Stimulated activated CD4-positive, alpha-beta T cell treated with anti-CD3 and anti-CD28 coated beads, TNF-alpha, amount 100 ng/mL, for 4 hours (primary cell): ENCODE results near the gene HELZ.

ENCODE experiments used
- DNase-seq, 3 experiments: peaks; one replicate each; pipeline ENCODE4 v3.0.0-alpha.2; 2020; ENCODE audit warnings: low read depth in 3 of 3

HELZ gene

DNA sequence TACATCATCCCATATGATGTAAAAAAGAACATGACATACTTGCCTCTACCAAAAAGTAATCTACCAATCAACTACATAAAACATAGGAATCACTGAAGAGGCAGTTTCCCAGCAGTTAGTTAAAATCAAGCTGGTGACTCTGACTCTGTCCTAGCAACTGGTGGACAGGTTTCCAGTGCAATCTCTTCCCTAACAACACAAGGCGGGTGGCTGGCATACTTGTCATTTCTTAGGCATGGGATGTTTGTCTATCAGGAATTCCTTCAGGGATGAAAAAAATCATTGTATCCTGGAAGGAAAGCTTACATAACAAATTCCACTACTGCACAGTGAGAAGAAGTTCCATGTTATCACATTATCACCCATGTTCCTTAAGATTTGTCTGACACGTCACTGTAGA lies 50.9 kb downstream of the HELZ start:
- no peak for DNase-seq

DNA sequence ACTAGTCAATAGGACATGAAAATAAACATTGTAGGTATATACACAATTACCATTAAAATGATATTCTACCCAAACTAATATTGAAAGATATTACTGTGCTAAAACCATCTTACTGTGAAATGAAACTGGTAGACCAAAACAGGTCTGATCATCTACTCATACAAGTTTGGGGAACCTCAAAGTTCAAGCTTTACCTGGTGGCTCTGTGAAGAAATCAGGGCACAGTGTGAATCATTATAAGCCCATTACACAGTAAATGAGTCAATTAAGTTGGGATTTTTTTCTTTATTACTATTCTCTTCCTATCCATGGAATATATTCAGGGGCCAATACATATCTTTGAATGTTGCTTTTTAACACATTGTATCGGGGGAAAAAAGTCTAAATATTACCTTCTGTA lies 57.1 kb downstream of the HELZ start:
- DNase-seq, result no peak

DNA sequence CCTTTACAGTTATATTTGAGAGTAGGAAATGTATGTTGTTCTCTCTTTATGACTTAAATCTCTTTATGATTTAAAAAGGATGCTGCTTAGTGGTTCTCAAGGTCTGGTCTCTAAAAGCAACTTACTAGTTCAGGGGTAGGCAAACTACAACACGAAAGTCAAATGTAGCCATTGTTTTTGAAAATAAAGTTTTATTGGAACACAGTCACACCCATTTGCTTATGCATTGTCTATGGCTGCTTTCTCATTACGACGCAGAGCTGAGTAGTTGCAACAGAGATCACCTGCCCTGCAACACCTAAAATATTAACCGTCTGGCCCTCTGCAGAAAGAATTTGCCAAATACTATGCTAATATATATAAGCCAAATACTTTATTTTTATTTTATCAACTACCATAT lies 58.2 kb downstream of the HELZ start:
- no peak for DNase-seq

DNA sequence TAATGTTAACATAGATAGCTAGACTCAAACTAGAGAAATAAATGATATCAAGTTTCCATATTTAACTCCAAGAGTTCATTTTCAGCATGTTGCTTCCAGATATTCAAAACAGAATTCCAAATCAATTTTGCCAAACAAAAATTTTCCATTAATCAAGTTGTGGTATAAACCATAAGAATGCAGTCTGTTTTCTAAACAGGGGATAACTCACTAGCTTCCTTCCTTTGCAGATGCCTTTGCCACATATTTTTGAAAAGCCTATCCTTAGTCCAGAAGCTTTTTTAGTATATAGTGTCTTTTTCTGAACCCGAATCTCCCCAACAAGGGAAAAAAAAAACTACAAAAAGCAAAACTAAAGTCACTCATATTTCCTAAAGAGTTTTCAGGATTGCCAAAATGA lies 61.5 kb downstream of the HELZ start:
- DNase-seq, result no peak

DNA sequence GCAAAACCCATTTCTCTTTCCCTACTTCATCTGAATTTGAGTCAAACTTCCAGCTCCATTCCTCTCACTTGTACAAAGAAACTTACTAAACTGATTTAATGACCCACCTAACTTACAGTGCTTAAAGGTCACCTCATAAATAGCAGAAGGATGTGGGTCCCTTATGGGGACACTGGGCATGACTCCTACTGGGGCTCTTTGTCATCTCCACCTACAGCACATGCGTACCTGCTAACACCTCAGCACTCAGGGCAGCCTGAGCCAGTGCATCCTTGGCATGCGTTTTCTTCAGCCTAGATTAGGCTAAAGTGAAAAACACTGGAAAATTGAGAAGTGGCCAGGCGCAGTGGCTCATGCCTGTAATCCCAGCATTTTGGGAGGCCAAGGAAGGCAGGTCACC lies 63.2 kb downstream of the HELZ start:
- DNase-seq, result no peak

DNA sequence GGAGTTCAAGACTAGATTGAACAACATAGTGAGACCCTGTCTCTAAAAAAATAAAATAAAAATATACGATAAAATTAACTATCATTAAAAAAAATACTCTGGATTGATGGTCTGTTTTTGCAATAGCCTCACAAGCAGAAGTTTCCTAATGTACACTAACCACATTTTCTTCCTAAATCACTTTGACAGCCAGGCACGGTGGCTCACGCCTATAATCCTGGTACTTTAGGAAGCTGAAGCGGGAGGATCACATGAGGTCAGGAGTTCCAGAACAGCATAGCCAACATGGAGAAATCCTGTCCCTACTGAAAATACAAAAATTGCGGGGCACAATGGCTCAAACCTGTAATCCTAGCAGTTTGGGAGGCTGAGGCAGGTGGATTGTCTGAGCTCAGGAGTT lies 64.7 kb downstream of the HELZ start:
- no peak for DNase-seq

DNA sequence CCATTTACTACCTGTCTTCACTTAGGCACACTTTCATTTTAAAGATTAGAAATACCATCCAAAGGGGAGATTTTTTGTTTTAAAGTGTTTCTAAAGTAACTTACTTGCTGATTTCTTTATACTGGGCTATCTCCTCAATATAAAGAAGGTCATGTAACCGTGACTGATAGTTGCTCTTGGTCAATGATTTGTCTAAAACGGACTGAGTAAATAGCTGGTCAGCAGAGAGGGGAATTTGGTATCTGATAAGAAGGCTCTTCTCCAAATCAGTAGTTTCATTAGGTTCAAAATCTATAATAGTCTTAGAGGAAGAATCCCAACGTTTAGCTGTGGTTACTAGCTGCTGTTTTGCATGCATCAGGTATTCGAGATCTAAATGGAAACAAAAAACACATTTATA lies 66.4 kb downstream of the HELZ start:
- no peak for DNase-seq

DNA sequence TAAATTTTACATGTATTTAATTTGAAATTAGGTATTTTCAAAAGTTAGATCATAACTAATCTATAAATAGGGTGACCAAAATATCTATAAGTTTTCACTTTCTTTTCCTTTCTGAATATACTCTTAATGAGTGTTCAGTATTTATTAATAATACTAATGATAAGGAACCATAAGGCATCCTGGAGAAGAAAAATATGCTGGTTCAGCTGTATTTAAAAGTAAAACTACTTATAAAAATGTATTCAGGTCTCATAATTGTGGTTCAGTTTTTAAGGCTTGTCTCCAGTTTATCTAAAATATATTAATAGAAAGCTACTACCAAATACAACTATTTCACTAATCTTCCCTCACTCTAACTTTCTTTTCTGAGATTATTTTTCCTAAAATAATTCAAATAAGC lies 67.3 kb downstream of the HELZ start:
- DNase-seq, result no peak

DNA sequence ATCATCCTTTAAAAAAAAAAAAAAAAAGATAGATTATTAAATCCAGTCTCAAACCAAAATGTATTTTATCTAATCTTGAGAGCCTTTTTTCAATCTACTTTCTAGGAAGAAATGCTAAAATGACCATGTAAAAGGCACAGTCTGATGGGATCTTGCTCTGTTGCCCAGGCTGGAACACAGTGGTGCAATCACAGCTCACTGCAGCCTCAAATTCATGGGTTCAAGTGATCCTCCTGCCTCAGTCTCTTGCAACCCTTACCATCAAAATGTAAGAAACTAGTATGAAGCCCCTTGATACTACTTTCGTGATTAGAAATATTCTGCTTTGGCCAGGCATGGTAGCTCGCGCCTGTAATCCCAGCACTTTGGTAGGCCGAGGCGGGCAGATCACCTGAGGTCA lies 70.8 kb downstream of the HELZ start:
- DNase-seq, result no peak

DNA sequence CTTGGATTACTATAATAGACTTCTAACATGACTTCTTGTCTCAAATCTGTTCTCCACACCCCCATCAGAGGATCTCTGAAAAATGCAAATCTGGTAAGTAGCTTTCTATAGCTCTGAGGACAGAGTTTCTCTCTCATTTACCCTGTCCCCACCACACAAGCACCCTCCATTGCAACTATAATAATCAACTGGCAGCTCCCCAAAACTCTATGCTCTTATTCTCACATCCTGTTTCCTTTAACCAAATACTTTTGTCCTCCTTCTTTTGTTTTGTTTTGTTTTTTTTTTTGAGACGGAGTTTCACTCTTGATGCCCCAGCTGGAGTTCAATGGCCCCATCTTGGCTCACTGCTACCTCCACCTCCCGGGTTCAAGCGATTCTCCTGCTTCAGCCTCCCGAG lies 73.4 kb downstream of the HELZ start:
- no peak for DNase-seq

DNA sequence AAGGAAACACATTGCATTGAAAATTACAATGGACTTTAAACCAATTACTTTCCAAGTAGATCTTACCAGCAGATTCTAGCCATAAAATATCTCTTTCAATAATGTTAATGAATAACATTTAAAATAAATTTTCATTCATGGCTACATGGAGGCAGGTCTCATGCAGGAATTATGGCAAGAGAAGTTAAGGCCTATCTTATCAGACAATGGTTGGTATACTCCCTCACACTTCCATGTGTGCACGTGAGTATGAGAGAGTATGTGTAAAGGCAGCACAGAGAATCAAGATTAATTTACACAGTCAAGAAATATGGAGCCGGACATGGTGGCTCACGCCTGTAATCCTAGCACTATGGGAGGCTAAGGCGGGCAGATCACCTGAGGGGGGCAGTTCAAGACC lies 76.5 kb downstream of the HELZ start:
- no peak for DNase-seq

DNA sequence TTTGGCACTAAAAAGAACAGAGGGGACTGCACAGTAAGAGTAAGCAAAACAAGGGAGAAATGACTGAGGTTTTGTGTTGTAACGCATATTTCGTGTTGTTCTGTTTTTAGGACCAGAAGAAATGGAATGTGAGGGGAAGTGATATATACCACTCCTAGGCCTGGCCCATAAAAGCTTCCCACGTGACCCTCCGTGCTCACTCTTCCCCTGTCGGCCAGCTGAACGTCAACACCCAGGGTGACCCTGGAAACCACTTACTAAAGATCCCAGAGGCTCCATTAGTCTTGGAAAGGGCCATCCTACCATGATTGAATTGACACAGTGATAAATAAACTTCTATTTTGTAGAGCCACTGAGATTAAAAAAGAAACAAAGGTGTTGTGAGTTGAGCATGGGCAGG lies 79.8 kb downstream of the HELZ start:
- no peak for DNase-seq

DNA sequence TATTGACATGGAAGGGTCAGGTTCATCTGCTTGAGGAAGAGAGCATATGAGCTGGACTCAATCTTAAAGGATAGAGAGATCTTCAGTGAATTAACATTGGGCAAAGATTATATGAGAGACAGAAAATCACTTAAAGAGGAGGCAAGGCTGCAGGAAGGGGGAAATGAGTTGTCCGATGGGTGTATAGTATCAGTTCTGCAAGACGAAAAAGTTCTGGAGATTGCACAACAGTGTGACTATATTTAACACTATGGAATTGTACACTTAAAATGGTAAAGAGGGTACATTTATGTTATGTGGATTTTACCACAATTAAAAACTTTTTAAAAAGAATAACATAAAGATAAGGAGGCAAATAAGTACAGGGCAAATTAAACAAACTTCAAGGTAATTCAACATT lies 80.7 kb downstream of the HELZ start:
- no peak for DNase-seq

DNA sequence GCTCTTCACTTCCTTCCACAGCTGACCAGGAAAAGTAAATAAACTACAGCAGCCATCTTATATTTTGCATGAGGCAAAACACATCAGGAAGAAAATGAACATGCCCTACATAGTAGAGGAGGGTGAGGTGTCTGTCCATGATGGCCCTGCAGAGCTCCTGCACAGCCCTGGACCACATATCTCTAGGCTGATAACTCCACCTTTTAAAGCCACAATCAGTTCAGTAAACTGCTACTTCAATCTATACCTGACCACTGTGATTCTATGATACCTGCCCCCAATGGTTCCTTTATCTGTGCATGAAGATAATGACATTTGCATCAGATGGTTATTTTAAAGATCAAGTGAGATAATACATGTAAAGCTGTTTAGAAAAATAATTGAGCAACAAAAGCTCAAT lies 82.2 kb downstream of the HELZ start:
- DNase-seq, result no peak

DNA sequence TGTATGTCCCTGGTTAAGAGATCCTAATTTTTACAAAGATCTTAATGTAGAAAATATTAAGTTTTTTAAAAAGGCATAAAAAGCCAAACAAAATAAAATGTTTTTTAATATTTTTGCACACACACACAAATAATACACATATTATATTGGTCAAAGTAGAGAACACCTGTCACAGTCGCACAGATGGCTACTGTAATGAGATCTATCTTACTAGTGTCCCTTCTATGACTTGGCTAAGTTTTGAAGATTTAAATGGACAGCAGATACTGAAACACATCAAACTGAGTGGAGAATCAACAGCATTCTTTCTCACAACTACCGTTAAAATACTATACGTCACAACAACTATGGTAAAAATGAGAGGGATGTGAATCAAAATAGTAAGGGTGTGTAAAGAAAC lies 83.4 kb downstream of the HELZ start:
- no peak for DNase-seq

DNA sequence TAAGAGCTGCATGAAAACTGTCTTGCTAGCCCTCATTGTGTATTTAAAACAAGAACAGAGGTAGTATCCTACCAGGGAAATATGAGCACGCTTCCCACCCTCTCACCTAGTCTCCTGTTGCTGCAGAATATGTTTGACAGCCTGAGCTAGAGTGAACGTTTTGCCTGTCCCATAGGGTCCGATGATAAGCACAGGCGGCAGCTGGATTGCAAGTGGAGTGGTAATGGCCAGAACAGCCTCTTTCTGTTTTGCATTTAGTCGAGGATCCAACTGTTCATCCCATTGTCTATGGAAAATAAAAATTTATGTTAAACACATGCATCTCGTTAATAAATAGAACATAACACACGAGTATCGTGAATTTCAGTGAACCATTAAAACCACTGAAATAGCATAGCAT lies 84.2 kb downstream of the HELZ start:
- no peak for DNase-seq

DNA sequence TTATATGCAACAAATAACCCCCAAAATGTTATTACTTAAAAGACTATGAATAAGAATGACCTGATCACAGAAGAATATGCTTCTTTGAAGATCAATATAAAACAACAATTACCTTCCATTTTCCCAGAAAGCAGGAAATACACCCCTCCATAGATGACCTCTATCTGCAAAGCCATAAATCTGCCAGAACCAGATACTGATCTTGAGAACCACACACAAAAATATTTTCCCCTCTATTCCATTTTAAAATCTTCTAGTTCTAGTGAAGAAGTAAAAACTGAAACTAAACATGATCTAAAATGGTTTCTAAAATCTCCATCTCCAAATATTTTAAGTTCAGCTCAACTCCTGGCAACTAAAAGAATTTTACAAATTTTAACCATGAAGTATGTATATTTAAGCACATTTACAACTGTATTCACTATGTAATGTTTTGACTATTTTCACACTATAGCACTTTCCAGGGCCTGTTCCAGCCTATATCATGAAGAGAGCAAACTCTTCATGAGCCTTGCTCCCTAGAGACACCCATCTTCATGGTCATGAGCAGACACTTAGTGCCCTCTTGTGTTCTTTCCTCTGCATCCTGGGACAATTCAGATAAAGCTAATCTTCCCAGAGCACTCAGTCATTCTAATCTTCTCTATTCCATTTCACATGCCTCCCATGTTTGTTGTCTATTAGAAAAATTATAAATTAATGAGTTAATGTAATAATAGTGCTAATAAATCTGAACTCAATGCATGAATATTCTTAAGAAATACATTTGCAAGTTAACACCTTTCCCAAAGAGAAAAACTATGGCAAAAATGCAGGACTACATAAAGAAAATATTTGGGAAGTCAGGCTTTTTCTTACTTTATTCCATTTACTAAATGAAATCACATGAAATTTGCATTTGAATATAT lies 87.0 kb downstream of the HELZ start:
- DNase-seq, result no peak

DNA sequence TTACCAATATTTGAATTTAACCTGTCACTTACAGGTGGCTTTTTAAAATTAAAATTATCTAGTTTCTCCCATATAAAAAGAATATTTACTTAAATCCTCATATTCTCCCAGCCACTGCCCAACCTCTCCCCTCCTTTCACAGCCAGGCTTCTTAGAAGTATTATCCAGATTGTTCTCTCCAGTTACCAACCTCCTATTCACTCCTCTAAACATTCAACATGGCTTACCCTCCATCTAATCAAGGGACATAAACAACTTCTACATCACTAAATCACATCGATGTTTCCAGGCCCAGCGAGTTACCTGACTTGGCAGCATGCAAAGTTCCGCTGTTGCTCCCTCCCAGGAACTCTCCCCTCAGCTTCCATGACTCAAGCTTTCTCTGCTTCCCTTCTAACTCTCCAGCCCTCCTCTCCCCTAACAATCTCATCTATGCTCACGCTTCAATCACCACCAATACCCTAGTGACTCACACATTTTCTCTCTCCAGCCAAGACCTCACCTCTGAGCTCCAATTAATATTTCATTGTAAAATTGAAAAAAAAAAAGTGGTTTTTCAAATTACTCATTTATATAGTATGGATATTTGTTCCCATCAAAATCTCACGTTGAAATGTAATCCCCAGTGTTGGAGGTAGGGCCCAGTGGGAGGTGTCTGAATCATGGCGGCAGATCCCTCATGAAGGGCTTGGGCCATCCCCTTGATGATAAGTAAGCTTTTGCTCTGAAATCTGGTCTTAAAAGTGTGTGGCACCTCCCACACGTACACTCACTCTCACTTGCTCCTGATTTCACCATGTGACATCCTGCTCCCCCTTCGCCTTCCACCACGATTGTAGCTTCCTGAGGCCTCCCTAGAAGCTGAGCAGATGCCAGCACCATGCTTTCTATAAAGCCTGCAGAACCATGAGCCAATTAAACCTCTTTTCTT lies 88.5 kb downstream of the HELZ start:
- DNase-seq, result no peak

DNA sequence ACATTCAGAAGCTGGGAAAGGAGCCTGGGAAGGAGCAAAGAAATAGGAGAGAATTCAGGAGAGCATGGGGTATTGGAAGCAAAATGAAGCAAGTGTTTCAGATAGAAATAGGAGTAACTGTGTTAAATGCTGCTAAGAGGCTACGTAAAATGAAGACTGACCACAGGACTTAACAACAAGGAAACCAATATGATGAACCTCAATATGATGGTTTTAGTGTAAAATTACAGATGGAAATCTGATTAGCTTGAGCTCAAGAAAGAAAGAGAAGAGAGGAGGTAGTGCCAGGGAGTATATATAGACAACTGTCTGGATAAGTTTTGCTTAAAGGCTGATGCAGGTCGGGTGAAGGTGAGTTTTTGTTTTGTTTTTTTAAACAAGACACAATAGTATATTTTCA lies 92.2 kb downstream of the HELZ start:
- DNase-seq, result no peak

DNA sequence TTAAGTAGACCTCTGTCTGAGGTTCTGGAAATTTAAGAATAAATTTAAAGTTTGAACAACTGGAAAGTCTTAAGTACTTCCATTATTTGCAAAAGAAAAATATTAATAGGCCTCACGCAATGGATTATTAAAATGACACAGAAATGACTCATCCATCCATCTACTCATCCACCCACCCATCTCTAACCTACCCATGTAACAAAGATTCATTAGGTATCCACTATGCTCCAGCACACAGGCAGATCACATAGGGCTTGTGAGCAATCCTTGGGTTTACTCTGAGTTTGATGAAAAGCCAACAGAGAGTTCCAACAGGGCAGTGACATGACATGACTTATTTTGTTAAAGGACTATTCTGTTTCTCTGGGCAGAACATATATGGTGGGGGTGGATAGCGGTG lies 93.3 kb downstream of the HELZ start:
- DNase-seq, result no peak

DNA sequence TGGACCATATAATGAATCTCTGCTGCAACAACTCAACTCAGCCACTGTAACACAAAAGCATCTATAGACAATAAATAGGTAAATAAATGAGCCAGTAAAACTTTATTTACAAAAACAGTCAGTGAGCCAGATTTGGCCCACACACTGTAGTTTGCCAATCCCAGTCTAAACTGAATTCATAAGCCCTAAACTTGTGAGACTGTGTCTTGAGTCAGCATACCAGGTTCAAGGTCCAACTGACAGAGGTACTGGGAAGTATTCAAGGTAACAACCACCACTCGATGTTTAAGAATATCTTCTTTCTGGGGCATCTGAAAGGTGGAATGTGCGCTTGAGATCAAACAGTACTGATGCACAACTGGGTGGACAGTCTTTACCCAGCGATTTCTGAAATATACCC lies 94.2 kb downstream of the HELZ start:
- no peak for DNase-seq

DNA sequence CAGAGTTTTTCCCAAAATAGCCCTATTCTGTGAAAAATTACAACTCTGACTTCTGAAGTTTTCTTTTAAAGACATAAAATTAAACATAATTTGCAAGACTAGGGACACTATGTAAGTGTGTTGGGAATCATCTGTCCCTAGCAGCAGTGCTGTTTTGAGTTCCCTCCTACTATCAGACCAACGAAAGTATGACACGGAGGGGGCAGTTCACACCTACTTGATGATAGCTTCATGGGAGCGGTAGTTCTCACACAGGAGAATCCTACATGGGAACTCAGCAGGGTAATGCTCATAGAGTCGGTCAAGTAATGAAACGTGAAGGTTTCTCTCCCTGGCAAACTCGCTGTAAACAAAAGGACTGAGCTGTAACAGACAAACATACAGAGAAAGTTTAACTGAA lies 96.6 kb downstream of the HELZ start:
- no peak for DNase-seq

DNA sequence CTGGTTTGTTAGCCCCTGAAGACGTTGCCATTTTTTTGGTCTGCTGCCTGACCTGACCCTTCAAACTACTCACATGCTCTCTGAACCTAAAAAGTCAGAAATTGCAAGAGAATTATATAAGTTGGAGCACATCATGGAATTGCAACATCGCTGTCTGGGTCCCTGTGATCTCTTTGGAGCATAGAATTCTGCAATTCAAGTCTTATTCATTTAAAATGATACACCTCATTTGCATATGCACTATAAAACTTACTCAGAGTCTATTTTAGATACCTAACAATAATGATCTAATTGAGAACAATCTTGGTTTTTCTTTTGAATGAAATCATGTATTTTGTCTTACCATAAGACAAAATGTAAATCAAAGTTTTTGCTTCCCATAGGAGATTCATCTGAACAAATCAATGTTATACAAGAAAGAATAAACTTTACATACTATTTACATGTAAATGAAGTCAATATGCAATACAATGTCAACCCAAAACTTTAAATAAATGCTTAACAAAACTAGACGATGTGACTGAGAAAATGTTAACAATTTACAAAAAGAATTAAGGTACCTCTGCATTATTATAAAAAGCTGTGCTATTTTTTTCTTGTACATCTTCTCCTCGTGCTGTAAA lies 99.7 kb downstream of the HELZ start:
- DNase-seq, result no peak
